Caco-2 (cell line): ENCODE measurements around the gene COL13A1. TPM values are rescaled to one million over a fixed set of nuclear protein-coding genes. Genes with fewer than 3 reads are reported as not detected.

ENCODE experiments used
- BruUV-seq: library from RNA; stranded (reverse); fragments of 400-500 nt; replicated peaks from 2 replicates; lab custom pipeline; 2021; lab: Mats Ljungman, UMichigan
- CTCF ChIA-PET: fragments of 300-600 bp; sonication (Branson Sonifier 250); formaldehyde crosslinking; loops from one replicate; lab custom pipeline; 2022; ENCODE audit warnings: antibody characterized with exemption; lab: Charles Lee
- POLR2A ChIA-PET: fragments of 300-600 bp; sonication (Branson Sonifier 250); formaldehyde crosslinking; loops from one replicate; lab custom pipeline; 2022; ENCODE audit warnings: antibody characterized with exemption; lab: Charles Lee
- DNase-seq, 2 experiments: peaks; one replicate each; pipeline versions ENCODE4 v3.0.0 to v3.0.0-alpha.2; 2020 to 2022
- H3K27me3 ChIP-seq: replicated peaks from 2 replicates; pipeline ENCODE4 v1.6.0; 2011; ENCODE audit warnings: low read length; ENCODE audit not compliant: control insufficient read depth, insufficient read depth
- H3K36me3 ChIP-seq: 2 replicates; pipeline ENCODE4 v1.5.1; 2011; ENCODE audit warnings: low read length; ENCODE audit not compliant: control insufficient read depth, insufficient read depth
- H3K4me1 ChIP-seq: fragments of 250-450 bp; sonication (Bioruptor Pico); 2 replicates; pipeline ENCODE4 v1.5.1; 2020; ENCODE audit warnings: mild to moderate bottlenecking
- H3K4me3 ChIP-seq: 2 replicates; pipeline ENCODE4 v1.5.1; 2011; ENCODE audit warnings: low read depth, mild to moderate bottlenecking, control low read depth, low read length
- H3K9me3 ChIP-seq: fragments of 250-450 bp; sonication (Bioruptor Pico); 2 replicates; pipeline ENCODE4 v1.5.1; 2020; ENCODE audit warnings: mild to moderate bottlenecking, moderate library complexity
- H3K27ac Mint-ChIP-seq: one replicate; pipeline ENCODE4 v1.8.0; 2022; ENCODE audit warnings: mixed read lengths; ENCODE audit not compliant: unreplicated experiment
- H3K27me3 Mint-ChIP-seq: one replicate; pipeline ENCODE4 v1.8.0; 2022; ENCODE audit warnings: mixed read lengths; ENCODE audit not compliant: insufficient read depth, unreplicated experiment
- H3K36me3 Mint-ChIP-seq: one replicate; pipeline ENCODE4 v1.8.0; 2022; ENCODE audit warnings: mild to moderate bottlenecking, mixed read lengths; ENCODE audit not compliant: insufficient read depth, unreplicated experiment
- H3K4me1 Mint-ChIP-seq: one replicate; pipeline ENCODE4 v1.8.0; 2022; ENCODE audit warnings: low read depth, mixed read lengths; ENCODE audit not compliant: unreplicated experiment
- H3K4me3 Mint-ChIP-seq: one replicate; pipeline ENCODE4 v1.8.0; 2022; ENCODE audit warnings: mild to moderate bottlenecking, moderate library complexity, mixed read lengths; ENCODE audit not compliant: unreplicated experiment
- H3K9me3 Mint-ChIP-seq: one replicate; pipeline ENCODE4 v1.8.0; 2022; ENCODE audit warnings: mixed read lengths; ENCODE audit not compliant: unreplicated experiment
- CTCF ChIP-seq, 2 experiments: fragments of 200-600 bp in 1 of 2; IDR thresholded peaks; 1 replicate in 1 of 2; 2 replicates in 1 of 2; pipeline versions ENCODE4 v1.5.1 to v1.8.0; 2011 to 2022; ENCODE audit warnings: antibody characterized with exemption in 1 of 2, control low read depth in 1 of 2, inconsistent platforms in 1 of 2, low read depth in 1 of 2, low read length in 1 of 2, mild to moderate bottlenecking in 1 of 2, moderate library complexity in 1 of 2; ENCODE audit not compliant: insufficient read depth in 1 of 2, severe bottlenecking in 1 of 2, unreplicated experiment in 1 of 2
- intact Hi-C: fragments of 100-400 bp; cut with micrococcal nuclease; formaldehyde crosslinking; loops from one replicate; pipeline ENCODE4 v1.10.0; 2022; ENCODE audit not compliant: unreplicated experiment
- total RNA-seq: library from RNA; stranded (reverse); gene quantifications from 2 replicates; pipeline ENCODE4 v1.2.3, GENCODE V29; 2022

Gene COL13A1
- total RNA-seq, 1 experiment from 2014 or later: not detected

- no TSS peak for BruUV-seq
- Mint-ChIP-seq H3K4me3 (no peak overlapping the region), H3K27me3 (peaks cover 3% of the 10 kb centered on the region), H3K27ac (no peak overlapping the region), H3K36me3 (no peaks in the 10 kb centered on the region), H3K4me1 (peaks cover 19% of the 10 kb centered on the region), H3K9me3 (no peaks in the 10 kb centered on the region)
- intact Hi-C loops: no loop called here
- TF ChIP-seq CTCF (IDR thresholded peaks at IDR 0.05; ENCODE audit: insufficient read depth in 1 of 2, low read depth in 1 of 2, low read length in 1 of 2, severe bottlenecking in 1 of 2, unreplicated experiment in 1 of 2): no peak
- DNase-seq: no peak
- Histone ChIP-seq H3K36me3 (no peaks in the 10 kb centered on the region), H3K27me3 (no peaks in the 10 kb centered on the region), H3K9me3 (no peaks in the 10 kb centered on the region), H3K4me1 (no peaks in the 10 kb centered on the region), H3K4me3 (no peak overlapping the region)
- ChIA-PET POLR2A (no interaction called here), CTCF (interaction anchor here (0.6 to 1.7 kb wide), 2 partner anchors 11 to 261 kb away, joined by 3 to 6 read pairs; no protein-coding TSS in a partner anchor)
Observed at GRCh38 chr10:69890065-69890847, 88.5 kb downstream of the COL13A1 start.

GRCh38 chr10:69891057-69891617 is 89.4 kb downstream of the COL13A1 start:
- intact Hi-C loops: no loop called here
- Mint-ChIP-seq H3K4me1 (peaks cover 18% of the 10 kb centered on the region), H3K9me3 (no peaks in the 10 kb centered on the region), H3K27ac (no peak overlapping the region), H3K4me3 (no peak overlapping the region), H3K36me3 (no peaks in the 10 kb centered on the region), H3K27me3 (peaks cover 3% of the 10 kb centered on the region)
- H3K9me3 ChIP-seq: no peaks in the 10 kb centered on the region
- POLR2A ChIA-PET: no interaction called here
- H3K36me3 ChIP-seq: no peaks in the 10 kb centered on the region
- no peaks in the 10 kb centered on the region for H3K4me1 ChIP-seq
- DNase-seq: no peak
- no TSS peak for BruUV-seq
- TF ChIP-seq CTCF (IDR thresholded peaks at IDR 0.05; ENCODE audit: insufficient read depth in 1 of 2, low read depth in 1 of 2, low read length in 1 of 2, severe bottlenecking in 1 of 2, unreplicated experiment in 1 of 2): no peak
- no peaks in the 10 kb centered on the region for H3K27me3 ChIP-seq
- CTCF ChIA-PET: interaction anchor here (1.0 kb wide), 1 partner anchor 9 kb away, joined by 5 read pairs; no protein-coding TSS in a partner anchor
- H3K4me3 ChIP-seq: no peak overlapping the region

DNA sequence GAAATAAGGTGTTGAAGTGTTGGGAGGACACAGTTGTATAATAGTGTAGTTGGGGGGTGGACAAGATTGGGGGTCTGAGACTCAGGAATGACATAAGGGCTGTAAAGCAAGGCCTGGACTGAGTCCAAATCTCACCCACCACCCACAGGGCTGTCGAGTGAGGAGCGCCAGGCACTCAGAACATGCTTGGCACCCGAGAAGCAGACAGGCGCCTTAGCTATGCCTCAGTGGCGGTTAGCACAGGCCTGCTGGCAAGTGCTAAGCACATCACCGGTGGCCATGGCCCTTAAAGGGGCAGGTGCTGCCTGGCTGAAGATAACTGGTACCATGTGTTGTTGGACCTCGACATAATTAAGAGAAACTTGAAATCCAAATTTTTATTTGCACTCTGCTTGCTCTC is 90.7 kb downstream of the COL13A1 start:
- DNase-seq: no peak
- TF ChIP-seq CTCF (IDR thresholded peaks at IDR 0.05; ENCODE audit: insufficient read depth in 1 of 2, low read depth in 1 of 2, low read length in 1 of 2, severe bottlenecking in 1 of 2, unreplicated experiment in 1 of 2): no peak

More for the DNA sequence above, 90.7 kb downstream of the COL13A1 start:
- H3K4me3 ChIP-seq: no peak overlapping the region
- H3K27me3 Mint-ChIP-seq: peaks cover 3% of the 10 kb centered on the region
- H3K36me3 ChIP-seq: no peaks in the 10 kb centered on the region
- no peaks in the 10 kb centered on the region for H3K9me3 ChIP-seq
- H3K4me1 ChIP-seq: no peaks in the 10 kb centered on the region
- no peaks in the 10 kb centered on the region for H3K9me3 Mint-ChIP-seq
- intact Hi-C loops: no loop called here
- H3K4me1 Mint-ChIP-seq: peaks cover 6% of the 10 kb centered on the region
- BruUV-seq: no TSS peak
- POLR2A ChIA-PET: no interaction called here
- H3K4me3 Mint-ChIP-seq: no peak overlapping the region
- H3K27me3 ChIP-seq: no peaks in the 10 kb centered on the region
- no peaks in the 10 kb centered on the region for H3K36me3 Mint-ChIP-seq
- CTCF ChIA-PET: interaction anchor here (1.6 kb wide), 1 partner anchor 22 kb away, joined by 3 read pairs; no protein-coding TSS in a partner anchor
- H3K27ac Mint-ChIP-seq: no peak overlapping the region
